ENCODE measurements around the gene RNF26.

GRCh38 chr11:119319700-119320239, 14.6 kb upstream of the RNF26 start:
- TF ChIP-seq, protein P1, sequence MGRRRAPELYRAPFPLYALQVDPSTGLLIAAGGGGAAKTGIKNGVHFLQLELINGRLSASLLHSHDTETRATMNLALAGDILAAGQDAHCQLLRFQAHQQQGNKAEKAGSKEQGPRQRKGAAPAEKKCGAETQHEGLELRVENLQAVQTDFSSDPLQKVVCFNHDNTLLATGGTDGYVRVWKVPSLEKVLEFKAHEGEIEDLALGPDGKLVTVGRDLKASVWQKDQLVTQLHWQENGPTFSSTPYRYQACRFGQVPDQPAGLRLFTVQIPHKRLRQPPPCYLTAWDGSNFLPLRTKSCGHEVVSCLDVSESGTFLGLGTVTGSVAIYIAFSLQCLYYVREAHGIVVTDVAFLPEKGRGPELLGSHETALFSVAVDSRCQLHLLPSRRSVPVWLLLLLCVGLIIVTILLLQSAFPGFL (CRISPR knock-in tag; IDR thresholded peaks at IDR 0.05; ENCODE audit: borderline replicate concordance) = no peak
- no peak for TF ChIP-seq CTCF (IDR thresholded peaks at IDR 0.05)
- TF ChIP-seq NR3C1 (CRISPR knock-in tag; conservative IDR thresholded peaks at IDR 0.05; ENCODE audit: low read depth) = no peak
- TF ChIP-seq, protein P2, sequence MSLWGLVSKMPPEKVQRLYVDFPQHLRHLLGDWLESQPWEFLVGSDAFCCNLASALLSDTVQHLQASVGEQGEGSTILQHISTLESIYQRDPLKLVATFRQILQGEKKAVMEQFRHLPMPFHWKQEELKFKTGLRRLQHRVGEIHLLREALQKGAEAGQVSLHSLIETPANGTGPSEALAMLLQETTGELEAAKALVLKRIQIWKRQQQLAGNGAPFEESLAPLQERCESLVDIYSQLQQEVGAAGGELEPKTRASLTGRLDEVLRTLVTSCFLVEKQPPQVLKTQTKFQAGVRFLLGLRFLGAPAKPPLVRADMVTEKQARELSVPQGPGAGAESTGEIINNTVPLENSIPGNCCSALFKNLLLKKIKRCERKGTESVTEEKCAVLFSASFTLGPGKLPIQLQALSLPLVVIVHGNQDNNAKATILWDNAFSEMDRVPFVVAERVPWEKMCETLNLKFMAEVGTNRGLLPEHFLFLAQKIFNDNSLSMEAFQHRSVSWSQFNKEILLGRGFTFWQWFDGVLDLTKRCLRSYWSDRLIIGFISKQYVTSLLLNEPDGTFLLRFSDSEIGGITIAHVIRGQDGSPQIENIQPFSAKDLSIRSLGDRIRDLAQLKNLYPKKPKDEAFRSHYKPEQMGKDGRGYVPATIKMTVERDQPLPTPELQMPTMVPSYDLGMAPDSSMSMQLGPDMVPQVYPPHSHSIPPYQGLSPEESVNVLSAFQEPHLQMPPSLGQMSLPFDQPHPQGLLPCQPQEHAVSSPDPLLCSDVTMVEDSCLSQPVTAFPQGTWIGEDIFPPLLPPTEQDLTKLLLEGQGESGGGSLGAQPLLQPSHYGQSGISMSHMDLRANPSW (CRISPR knock-in tag; conservative IDR thresholded peaks at IDR 0.05; ENCODE audit: low read depth) = no peak
- no peak for TF ChIP-seq ZNF671 (CRISPR knock-in tag; IDR thresholded peaks at IDR 0.05)
- TF ChIP-seq MAX (CRISPR knock-in tag; IDR thresholded peaks at IDR 0.05) = no peak
- no peak for TF ChIP-seq NFE2L1 (CRISPR knock-in tag; IDR thresholded peaks at IDR 0.05)
- TF ChIP-seq TP53 (CRISPR knock-in tag; IDR thresholded peaks at IDR 0.05) = no peak
- TF ChIP-seq ATF3 (CRISPR knock-in tag; conservative IDR thresholded peaks at IDR 0.05) = no peak
- no peak for TF ChIP-seq SMAD4 (CRISPR knock-in tag; IDR thresholded peaks at IDR 0.05)
- TF ChIP-seq IRF2 (CRISPR knock-in tag; IDR thresholded peaks at IDR 0.05; ENCODE audit: borderline replicate concordance, low read depth) = no peak
- TF ChIP-seq, protein P3, sequence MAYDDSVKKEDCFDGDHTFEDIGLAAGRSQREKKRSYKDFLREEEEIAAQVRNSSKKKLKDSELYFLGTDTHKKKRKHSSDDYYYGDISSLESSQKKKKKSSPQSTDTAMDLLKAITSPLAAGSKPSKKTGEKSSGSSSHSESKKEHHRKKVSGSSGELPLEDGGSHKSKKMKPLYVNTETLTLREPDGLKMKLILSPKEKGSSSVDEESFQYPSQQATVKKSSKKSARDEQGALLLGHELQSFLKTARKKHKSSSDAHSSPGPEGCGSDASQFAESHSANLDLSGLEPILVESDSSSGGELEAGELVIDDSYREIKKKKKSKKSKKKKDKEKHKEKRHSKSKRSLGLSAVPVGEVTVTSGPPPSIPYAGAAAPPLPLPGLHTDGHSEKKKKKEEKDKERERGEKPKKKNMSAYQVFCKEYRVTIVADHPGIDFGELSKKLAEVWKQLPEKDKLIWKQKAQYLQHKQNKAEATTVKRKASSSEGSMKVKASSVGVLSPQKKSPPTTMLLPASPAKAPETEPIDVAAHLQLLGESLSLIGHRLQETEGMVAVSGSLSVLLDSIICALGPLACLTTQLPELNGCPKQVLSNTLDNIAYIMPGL (CRISPR knock-in tag; IDR thresholded peaks at IDR 0.05) = no peak
